ENCODE data around the gene MEIG1.
"Not testable (repeated sequence)": the region's sequence is repeated elsewhere in the genome, so short reads cannot be mapped to it uniquely, and the experiment has no call there.

Gene MEIG1

GRCh38 chr10:14959221-14960057, at the start of gene MEIG1:
MEIG1 (plus strand) TSS chr10:14959388; CDS start chr10:14966469, 7,081 bp downstream.
- DNase-seq (ENCODE audit: low spot score), result peak; percentile 98

- DNase-seq (ENCODE audit: low spot score), result no peak
These were observed 48.2 kb upstream of the MEIG1 start for GRCh38 chr10:14910953-14911352.

- no peak for DNase-seq (ENCODE audit: low spot score)
These were observed 47.4 kb upstream of the MEIG1 start for GRCh38 chr10:14911801-14912200.

GRCh38 chr10:14916600-14916999, 42.6 kb upstream of the MEIG1 start:
- DNase-seq (ENCODE audit: low spot score), result no peak

GRCh38 chr10:14917827-14918226, 41.4 kb upstream of the MEIG1 start:
- DNase-seq (ENCODE audit: low spot score), result no peak

GRCh38 chr10:14918964-14919363, 40.2 kb upstream of the MEIG1 start:
- no peak for DNase-seq (ENCODE audit: low spot score)

GRCh38 chr10:14924013-14924412, 35.2 kb upstream of the MEIG1 start:
- DNase-seq (ENCODE audit: low spot score), result no peak

GRCh38 chr10:14925268-14925667, 33.9 kb upstream of the MEIG1 start:
- DNase-seq (ENCODE audit: low spot score), result no peak

GRCh38 chr10:14926061-14926470, 33.1 kb upstream of the MEIG1 start:
- no peak for DNase-seq (ENCODE audit: low spot score)

- DNase-seq (ENCODE audit: low spot score), result no peak
These were observed 32.3 kb upstream of the MEIG1 start for GRCh38 chr10:14926722-14927416.

GRCh38 chr10:14930610-14931009, 28.6 kb upstream of the MEIG1 start:
- no peak for DNase-seq (ENCODE audit: low spot score)

- no peak for DNase-seq (ENCODE audit: low spot score)
These were observed 22.6 kb upstream of the MEIG1 start for GRCh38 chr10:14936584-14936983.

- DNase-seq (ENCODE audit: low spot score), result not testable (repeated sequence)
These were observed 20.2 kb upstream of the MEIG1 start for GRCh38 chr10:14938971-14939370.

- DNase-seq (ENCODE audit: low spot score), result not testable (repeated sequence)
These were observed 16.8 kb upstream of the MEIG1 start for GRCh38 chr10:14942147-14942949.

- not testable (repeated sequence) for DNase-seq (ENCODE audit: low spot score)
These were observed 16.2 kb upstream of the MEIG1 start for GRCh38 chr10:14942950-14943338.

GRCh38 chr10:14945108-14945507, 14.1 kb upstream of the MEIG1 start:
- DNase-seq (ENCODE audit: low spot score), result no peak

- DNase-seq (ENCODE audit: low spot score), result no peak
These were observed 11.9 kb upstream of the MEIG1 start for GRCh38 chr10:14947268-14947667.

GRCh38 chr10:14949291-14949690, 9.9 kb upstream of the MEIG1 start:
- DNase-seq (ENCODE audit: low spot score), result no peak

- DNase-seq (ENCODE audit: low spot score), result peak; percentile 14
These were observed 6.3 kb upstream of the MEIG1 start for GRCh38 chr10:14952851-14953423.

- DNase-seq (ENCODE audit: low spot score), result peak; percentile 71
These were observed 5.7 kb upstream of the MEIG1 start for GRCh38 chr10:14953424-14954000.

GRCh38 chr10:14954001-14954770, 5.0 kb upstream of the MEIG1 start, which contains the start of gene DCLRE1C:
DCLRE1C (minus strand) TSS chr10:14954096; CDS start chr10:14954010, 86 bp downstream.
- DNase-seq (ENCODE audit: low spot score), result peak; percentile 96
